K562 (cell line): ENCODE data around the gene IL36RN. TPM values are rescaled to one million over a fixed set of nuclear protein-coding genes. Genes with fewer than 3 reads are reported as not detected.

ENCODE experiments used
- BCOR ChIP-seq: fragments of 450-650 bp; IDR thresholded peaks from 2 replicates; pipeline ENCODE4 v1.6.1; 2016
- FOXM1 ChIP-seq, 2 experiments: fragments of 450-650 bp in 1 of 2; sonication (generic) in 1 of 2; formaldehyde crosslinking in 1 of 2; IDR thresholded peaks; 2 replicates each; pipeline versions ENCODE4 v1.6.1 to v1.9.0; 2017 to 2022; ENCODE audit warnings: low read depth in 2 of 2, mild to moderate bottlenecking in 2 of 2, missing genetic modification reagents in 1 of 2, moderate library complexity in 1 of 2
- PTTG1 ChIP-seq: fragments of 450-650 bp; IDR thresholded peaks from 2 replicates; pipeline ENCODE4 v1.6.1; 2016; ENCODE audit warnings: low read depth, mild to moderate bottlenecking, missing genetic modification characterization, missing compliant biosample characterization
- RAD51 ChIP-seq: fragments of 450-650 bp; IDR thresholded peaks from 2 replicates; pipeline ENCODE4 v1.7.1; 2016; ENCODE audit warnings: low read depth, mild to moderate bottlenecking, borderline replicate concordance
- RERE ChIP-seq: sonication (generic); formaldehyde crosslinking; IDR thresholded peaks from 2 replicates; pipeline ENCODE4 v1.8.0; 2023; ENCODE audit warnings: missing genetic modification reagents, mild to moderate bottlenecking, borderline replicate concordance
- RFX1 ChIP-seq: fragments of 450-650 bp; IDR thresholded peaks from 2 replicates; pipeline ENCODE4 v1.6.1; 2016; ENCODE audit warnings: mild to moderate bottlenecking, moderate library complexity
- YBX1 ChIP-seq: fragments of 450-650 bp; IDR thresholded peaks from 2 replicates; pipeline ENCODE4 v1.7.1; 2016; ENCODE audit warnings: mild to moderate bottlenecking
- ZBTB40 ChIP-seq, 2 experiments: fragments of 450-650 bp in 1 of 2; sonication (generic) in 1 of 2; formaldehyde crosslinking in 1 of 2; IDR thresholded peaks; 2 replicates each; pipeline versions ENCODE4 v1.7.1 to v1.9.0; 2016 to 2022; ENCODE audit warnings: inconsistent platforms in 1 of 2, mild to moderate bottlenecking in 1 of 2, missing genetic modification reagents in 1 of 2
- ZEB2 ChIP-seq: fragments of 450-650 bp; IDR thresholded peaks from 2 replicates; pipeline ENCODE4 v1.6.1; 2016
- ZNF143 ChIP-seq: sonication (generic); formaldehyde crosslinking; IDR thresholded peaks from 2 replicates; pipeline ENCODE4 v1.9.0; 2022; ENCODE audit warnings: mild to moderate bottlenecking, missing genetic modification reagents
- ZNF398 ChIP-seq: fragments of 250-450 bp; sonication (Bioruptor Pico); IDR thresholded peaks from 2 replicates; pipeline ENCODE4 v1.8.0; 2021; ENCODE audit warnings: moderate library complexity, mild to moderate bottlenecking, inconsistent platforms
- ZNF764 ChIP-seq: fragments of 250-450 bp; sonication (Bioruptor Pico); IDR thresholded peaks from 2 replicates; pipeline ENCODE4 v1.4.0; 2020; ENCODE audit warnings: low read depth, mild to moderate bottlenecking, moderate library complexity
- polyA plus RNA-seq, 8 experiments: library from polyadenylated mRNA; depleted of rRNA in 4 of 8; stranded (reverse) in 5 of 8; unstranded in 3 of 8; fragments of >200 nt; fragmentation: Nextera tagmentation in 2 of 8; fragmentation: Illumina TruSeq in 1 of 8; extraction: Ambion mirVana in 2 of 8; extraction: Trizol in 1 of 8; gene quantifications; 2 replicates each; pipeline versions ENCODE4 v1.2.1 to v1.2.3, GENCODE V29; 2011 to 2014; ENCODE audit warnings: inconsistent platforms in 1 of 8, missing spikeins in 1 of 8
- total RNA-seq, 7 experiments: library from RNA; depleted of rRNA in 6 of 7; stranded (reverse); fragments of >200 nt in 6 of 7; fragmentation: Illumina TruSeq in 2 of 7; extraction: Trizol in 2 of 7; gene quantifications; 2 replicates each; pipeline versions ENCODE4 v1.2.1 to v1.2.3, GENCODE V29; 2011 to 2021; ENCODE audit warnings: low replicate concordance in 1 of 7

The IL36RN gene
- total and polyA plus RNA-seq, 9 of the 15 experiments (the other 6 are each of a cell fraction or from before 2014, with no cell fraction given) = not detected

GRCh38 chr2:113034016-113034415, 25.0 kb upstream of the IL36RN start (continued):
- TF ChIP-seq ZBTB40 (IDR thresholded peaks at IDR 0.05) (no peak), ZBTB40 (CRISPR knock-in tag; IDR thresholded peaks at IDR 0.05) (no peak), ZNF143 (no peak), ZNF764 (CRISPR knock-in tag) (no peak), ZEB2 (no peak), YBX1 (no peak), FOXM1 (IDR thresholded peaks at IDR 0.05; ENCODE audit: low read depth) (peak; percentile 55; the same call in 1 of the 2 replicates), FOXM1 (CRISPR knock-in tag; IDR thresholded peaks at IDR 0.05; ENCODE audit: low read depth) (no peak), RFX1 (no peak), ZNF398 (CRISPR knock-in tag) (no peak), PTTG1 (tag) (no peak), BCOR (peak; percentile 38; the same call in 1 of the 2 replicates), RERE (CRISPR knock-in tag) (no peak), RAD51 (no peak)
